SKM-1 (cell line): ENCODE data around the gene CPLX3.
"Not testable (repeated sequence)": the region's sequence is repeated elsewhere in the genome, so short reads cannot be mapped to it uniquely, and the experiment has no call there.

Experiments used
- DNase-seq: peaks from one replicate; lab custom pipeline; 2025; ENCODE audit not compliant: unreplicated experiment; lab: John Stamatoyannopoulos, UW

CPLX3 gene, protein sequence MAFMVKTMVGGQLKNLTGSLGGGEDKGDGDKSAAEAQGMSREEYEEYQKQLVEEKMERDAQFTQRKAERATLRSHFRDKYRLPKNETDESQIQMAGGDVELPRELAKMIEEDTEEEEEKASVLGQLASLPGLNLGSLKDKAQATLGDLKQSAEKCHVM

DNA sequence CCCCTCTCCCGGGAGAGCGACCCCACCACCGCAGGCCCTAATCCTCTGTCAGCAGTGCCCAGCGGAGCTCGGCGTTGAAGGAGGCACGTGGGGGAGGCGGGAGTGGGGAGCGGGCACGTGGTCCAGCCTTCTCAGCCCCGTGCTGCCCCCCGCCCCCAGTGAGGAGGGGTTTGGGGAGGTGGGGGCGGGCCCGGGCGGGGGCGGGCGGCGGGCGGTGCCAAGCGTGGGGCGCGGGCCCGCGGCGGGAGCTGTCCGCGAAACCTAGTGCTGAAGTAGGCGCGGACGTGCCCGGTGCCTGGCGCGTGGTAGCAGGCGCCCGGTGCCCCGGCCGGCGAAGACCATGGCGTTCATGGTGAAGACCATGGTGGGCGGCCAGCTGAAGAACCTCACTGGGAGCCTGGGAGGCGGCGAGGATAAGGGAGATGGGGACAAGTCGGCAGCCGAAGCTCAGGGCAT, at the start of gene CPLX3:
CPLX3 (plus strand) TSS at position 264 of the 456 bp plus-strand sequence; CDS start at position 341, 77 bp downstream.
- no peak for DNase-seq

- DNase-seq, result peak; percentile 87
Measured at GRCh38 chr15:74776821-74777768, 49.3 kb upstream of the CPLX3 start.

DNA sequence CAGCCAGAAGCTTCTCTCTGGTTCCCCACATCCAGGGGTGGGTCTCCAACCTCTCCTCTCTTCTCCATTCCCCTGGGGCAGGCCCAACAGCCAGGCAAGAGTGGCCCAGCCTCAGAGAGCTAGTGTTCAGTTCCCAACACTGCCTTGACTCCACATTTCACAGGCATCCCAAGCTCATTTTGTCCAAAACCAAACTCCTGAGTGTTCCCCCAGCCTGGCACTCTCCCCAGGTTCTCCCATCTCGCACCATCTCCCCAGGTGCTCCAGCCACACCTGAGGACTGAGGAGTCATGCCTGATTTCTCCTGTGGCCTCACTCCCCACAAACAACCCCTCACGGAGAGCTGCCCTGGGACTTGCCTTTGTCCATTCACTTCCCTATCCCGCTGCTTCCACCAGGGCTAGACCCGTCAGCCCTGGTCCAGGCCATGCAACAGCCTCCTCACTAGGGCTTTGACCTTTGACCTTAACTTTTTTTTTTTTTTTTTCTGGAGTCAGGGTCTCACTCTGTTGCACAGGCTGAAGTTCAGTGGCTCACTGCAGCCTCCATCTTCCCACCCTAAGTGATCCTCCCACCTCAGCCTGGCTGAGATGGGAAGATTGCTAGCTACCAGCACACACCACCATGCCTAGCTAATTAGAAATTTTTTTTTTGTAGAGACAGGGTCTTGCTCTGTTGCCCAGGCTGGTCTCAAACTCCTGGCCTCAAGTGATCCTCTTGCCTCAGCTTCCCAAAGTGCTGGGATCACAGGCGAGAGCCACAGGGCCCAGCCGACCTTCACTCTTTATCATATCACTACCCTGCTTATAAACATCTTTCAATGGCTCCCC, 48.4 kb upstream of the CPLX3 start:
- no peak for DNase-seq

- no peak for DNase-seq
Measured at GRCh38 chr15:74778599-74778970, 47.8 kb upstream of the CPLX3 start.

- DNase-seq, result no peak
Measured at GRCh38 chr15:74779162-74779648, 47.2 kb upstream of the CPLX3 start.

- DNase-seq, result peak; percentile 89
Measured at GRCh38 chr15:74780523-74781430, 45.6 kb upstream of the CPLX3 start.

GRCh38 chr15:74781431-74782258, 44.8 kb upstream of the CPLX3 start, which contains the start of gene CSK:
Gene CSK, plus strand, starts transcription at chr15:74782080. Its CDS starts 16,218 bp downstream, at chr15:74798298.
- peak; percentile 56 for DNase-seq

- DNase-seq, result no peak
Measured at GRCh38 chr15:74782259-74783071, 44.0 kb upstream of the CPLX3 start.

- DNase-seq, result peak; percentile 60
Measured at GRCh38 chr15:74783072-74783807, 43.2 kb upstream of the CPLX3 start.

DNA sequence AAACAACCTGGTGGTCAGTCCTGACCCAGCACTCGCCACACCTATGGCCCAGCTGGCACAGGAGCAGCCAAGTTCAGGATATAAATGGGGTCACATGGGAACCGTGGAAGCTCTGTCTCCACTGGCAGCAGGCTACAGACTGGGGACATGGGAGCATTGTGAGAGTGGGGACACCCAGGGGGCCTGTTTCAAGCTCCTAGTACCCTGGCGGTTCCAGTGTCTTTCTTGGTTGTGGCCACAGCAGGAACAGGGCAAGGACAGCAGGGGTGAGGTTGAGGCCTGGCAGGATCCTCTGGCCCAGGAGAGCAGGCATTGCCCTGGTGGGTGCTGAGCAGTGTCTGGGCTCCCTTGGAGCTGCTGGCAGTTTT, 42.6 kb upstream of the CPLX3 start:
- DNase-seq, result no peak

DNA sequence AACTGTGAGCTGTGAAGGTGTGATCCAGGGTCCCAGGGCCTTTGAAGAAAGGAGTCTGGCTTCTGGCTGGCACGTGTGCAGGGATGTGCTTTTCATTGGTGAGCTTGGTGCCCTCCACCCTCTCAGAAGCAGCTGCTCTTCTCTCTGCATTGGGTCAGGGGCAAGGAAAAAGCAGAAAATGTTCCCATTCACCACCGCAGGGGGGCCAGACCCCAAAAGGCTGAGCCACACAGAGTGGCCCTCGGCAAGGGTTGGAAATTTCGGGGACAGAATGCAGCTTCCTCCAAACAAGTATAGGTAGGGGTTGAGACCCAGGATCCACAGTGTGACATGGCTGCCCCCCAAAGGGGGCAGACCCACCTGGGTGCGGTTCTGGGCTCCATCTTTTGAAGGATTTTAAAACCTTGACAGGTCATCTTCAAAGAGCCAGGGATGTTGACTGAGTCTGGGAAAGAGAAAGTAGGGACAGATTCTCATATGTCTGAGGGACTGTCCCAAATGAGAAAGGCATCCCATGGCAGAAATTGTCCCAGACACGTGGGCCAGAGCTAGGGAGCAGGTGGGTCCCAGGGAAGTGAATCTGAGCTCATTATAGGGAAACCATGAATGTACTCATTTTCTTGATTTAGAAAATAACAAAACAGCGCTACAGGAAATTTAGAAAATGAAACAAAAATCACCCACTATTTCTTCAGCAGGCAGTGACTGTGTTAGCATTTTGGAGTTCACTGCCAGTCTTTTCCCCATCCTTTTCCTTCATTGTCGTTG, 41.8 kb upstream of the CPLX3 start:
- DNase-seq, result no peak

DNA sequence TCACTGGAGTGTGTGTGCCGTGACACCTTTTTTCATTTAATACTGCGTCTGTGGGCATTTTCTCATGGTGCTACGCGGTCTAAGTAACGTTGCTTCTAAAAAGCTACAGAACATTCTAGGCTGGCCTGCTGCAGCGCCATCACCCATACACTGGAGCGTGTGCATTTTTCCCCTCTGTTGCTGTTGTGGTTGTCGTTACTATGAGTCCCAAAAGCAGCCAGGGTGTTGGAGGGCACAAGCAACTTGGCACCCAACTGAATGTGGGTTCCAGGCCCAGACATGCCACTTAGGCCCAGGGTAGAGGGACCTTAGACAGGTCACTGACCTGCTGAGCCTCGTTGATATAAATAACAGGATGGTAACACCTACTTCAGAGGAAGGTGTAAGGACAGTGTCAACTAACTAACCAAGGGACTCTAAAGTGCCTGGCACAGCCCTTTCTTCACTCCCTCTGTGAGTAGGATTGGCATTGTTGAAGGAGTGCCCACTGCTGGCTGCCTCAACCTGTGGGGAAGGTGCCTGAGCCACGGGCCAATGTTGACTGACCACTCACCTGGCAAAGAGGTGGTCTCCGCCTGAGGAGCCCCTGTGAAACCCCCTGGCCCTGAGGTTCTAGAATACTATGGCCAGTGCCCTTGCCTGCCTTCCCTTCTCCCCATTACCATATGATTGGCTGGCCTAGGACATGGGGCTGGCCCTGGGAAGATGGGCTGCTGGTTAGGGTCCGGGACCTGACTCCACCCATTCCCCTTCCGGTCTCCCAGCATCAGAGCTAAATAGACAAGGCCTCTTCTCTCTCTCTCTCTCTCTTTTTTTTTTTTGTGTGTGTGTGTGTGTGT, 41.0 kb upstream of the CPLX3 start:
- no peak for DNase-seq

DNA sequence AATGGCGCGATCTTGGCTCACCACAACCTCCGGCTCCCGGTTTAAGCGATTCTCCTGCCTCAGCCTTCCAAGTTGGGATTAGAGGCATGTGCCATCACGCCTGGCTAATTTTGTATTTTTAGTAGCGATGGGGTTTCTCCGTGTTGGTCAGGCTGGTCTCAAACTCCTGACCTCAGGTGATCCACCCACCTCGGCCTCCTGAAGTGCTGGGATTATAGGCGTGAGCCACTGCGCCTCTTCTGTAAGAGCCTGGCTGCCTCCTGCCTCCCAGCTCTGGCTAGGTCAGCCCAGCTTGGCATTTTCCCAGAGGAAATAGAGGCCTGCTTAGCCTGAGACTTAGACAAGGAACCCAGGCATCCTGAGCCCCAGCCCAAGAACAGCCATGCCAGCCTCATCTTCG, 40.3 kb upstream of the CPLX3 start:
- DNase-seq, result not testable (repeated sequence)

- DNase-seq, result no peak
Measured at GRCh38 chr15:74786551-74787165, 39.8 kb upstream of the CPLX3 start.

- peak; percentile 98 for DNase-seq
Measured at GRCh38 chr15:74787251-74788041, 39.0 kb upstream of the CPLX3 start.
